ENCODE measurements around the gene ADGRG6.

Gene ADGRG6

DNA sequence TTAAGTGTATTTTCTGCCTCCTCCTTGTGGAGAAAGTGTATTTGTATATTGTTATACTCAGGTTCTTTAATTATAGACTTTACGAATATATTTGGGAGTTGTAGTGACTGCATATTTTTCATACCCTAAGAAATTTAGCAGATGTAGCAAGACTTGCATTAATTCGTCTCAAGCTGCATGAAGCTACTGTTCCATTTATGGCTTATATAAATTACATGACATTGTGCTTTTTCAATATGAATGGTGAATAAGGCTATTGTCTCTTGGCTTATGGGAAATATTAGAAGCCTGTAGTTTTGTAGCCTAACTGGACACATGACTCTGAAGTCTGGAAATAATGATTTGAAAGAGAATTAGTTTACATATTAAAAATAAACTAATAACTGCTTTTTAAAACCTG lies 2.4 kb downstream of the ADGRG6 start:
- DNase-seq (ENCODE audit: insufficient read length, low spot score) (no peak), FAIRE-seq (no peak)
- TF ChIP-seq, protein P1, sequence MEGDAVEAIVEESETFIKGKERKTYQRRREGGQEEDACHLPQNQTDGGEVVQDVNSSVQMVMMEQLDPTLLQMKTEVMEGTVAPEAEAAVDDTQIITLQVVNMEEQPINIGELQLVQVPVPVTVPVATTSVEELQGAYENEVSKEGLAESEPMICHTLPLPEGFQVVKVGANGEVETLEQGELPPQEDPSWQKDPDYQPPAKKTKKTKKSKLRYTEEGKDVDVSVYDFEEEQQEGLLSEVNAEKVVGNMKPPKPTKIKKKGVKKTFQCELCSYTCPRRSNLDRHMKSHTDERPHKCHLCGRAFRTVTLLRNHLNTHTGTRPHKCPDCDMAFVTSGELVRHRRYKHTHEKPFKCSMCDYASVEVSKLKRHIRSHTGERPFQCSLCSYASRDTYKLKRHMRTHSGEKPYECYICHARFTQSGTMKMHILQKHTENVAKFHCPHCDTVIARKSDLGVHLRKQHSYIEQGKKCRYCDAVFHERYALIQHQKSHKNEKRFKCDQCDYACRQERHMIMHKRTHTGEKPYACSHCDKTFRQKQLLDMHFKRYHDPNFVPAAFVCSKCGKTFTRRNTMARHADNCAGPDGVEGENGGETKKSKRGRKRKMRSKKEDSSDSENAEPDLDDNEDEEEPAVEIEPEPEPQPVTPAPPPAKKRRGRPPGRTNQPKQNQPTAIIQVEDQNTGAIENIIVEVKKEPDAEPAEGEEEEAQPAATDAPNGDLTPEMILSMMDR (IDR thresholded peaks at IDR 0.05; ENCODE audit: insufficient read depth, missing control alignments): no peak

DNA sequence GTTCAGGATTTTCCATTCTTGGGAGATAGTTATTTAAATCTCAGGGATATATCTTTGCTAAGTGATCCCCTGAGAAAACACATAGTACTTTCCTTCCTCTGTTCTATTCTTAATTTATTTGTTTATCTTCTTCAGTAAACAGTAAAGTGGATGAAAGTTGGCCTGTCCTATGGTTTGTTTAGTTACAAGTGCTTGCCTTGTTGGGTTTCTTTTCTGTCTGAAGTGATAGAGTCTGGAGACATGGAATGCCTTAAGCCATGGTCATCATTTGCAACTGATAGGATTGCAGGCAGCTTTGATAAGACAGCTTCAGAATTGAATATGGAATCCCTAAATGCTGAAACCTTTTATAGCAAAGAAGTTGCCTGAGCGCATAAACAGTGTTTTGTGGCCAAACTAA lies 4.9 kb downstream of the ADGRG6 start:
- DNase-seq (ENCODE audit: insufficient read length, low spot score): no peak
- TF ChIP-seq, protein P1 (IDR thresholded peaks at IDR 0.05; ENCODE audit: insufficient read depth, missing control alignments): no peak
- no peak for FAIRE-seq

DNA sequence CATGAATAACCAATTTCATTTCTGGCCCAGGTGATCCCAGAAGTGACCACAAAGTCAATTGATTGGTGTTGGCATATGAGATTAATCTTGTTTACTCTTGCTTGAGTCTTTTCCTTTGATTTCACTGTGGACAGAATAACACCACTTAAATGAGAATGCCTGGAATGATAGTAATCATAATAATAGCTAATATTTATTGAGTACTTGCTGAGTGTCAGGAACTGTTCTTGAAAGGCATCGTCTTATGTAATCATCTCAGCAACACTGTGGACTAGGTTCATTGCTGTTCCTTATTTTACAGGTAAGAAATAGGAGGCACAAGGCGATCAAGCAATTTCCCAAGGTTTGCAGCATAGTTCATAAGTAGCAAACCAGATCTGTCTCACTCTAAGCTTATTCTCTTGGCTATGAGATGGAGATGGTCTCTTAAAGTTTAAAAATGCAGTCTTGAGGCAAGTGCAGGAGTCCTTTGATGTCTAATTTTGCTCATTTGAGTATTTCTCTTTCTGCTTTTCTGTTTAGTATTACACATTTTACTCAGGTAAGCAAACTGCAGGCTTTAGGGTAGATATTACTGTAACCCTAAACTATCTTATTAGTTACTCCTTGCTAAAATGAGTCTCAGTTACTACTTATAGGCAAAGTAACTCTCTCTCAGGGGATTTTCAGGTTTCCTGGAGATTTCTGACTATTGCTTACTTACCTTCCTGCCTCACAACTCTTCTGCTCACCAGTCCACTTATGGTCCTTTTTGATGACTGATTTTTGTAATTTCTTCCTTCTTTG lies 6.3 kb downstream of the ADGRG6 start:
- TF ChIP-seq, protein P1 (IDR thresholded peaks at IDR 0.05; ENCODE audit: insufficient read depth, missing control alignments): no peak
- no peak for DNase-seq (ENCODE audit: insufficient read length, low spot score)
- FAIRE-seq: no peak

DNA sequence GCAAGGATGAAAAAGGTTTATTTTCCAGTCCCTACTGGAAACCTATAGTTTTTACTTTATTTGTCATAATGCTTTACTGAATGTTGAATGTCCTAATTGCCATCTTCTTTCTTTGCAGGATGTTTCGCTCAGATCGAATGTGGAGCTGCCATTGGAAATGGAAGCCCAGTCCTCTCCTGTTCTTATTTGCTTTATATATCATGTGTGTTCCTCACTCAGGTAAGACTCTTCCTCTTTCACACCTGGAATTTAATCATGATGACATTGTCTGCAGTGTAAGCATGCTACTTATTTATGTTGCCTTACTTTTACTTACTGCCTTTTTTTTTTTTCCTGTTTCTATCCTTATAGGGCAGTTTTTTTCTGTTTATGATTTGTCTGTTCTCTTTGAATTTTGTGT lies 7.6 kb downstream of the ADGRG6 start:
- TF ChIP-seq, protein P1 (IDR thresholded peaks at IDR 0.05; ENCODE audit: insufficient read depth, missing control alignments): no peak
- FAIRE-seq (no peak), DNase-seq (ENCODE audit: insufficient read length, low spot score) (no peak)

DNA sequence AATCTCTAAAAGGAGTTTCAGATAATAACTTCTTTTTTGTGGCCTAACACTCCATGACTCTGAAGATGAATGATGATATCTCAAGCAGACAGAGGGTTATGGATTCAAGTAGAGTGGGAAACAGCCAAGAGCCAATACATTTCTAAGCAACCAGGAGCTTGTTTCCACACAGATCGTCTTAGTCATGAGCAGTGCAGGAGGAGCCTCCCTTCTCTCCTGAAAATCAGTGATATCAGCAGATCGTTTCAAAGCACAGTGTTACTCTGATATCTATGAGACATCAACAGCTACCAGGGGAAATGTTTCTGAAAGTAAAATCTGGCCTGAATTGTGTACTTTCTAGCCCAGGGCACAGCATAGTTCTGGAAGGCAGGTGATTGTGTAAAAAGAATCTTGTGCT lies 11.5 kb downstream of the ADGRG6 start:
- no peak for FAIRE-seq
- no peak for DNase-seq (ENCODE audit: insufficient read length, low spot score)
- TF ChIP-seq, protein P1 (IDR thresholded peaks at IDR 0.05; ENCODE audit: insufficient read depth, missing control alignments): no peak

DNA sequence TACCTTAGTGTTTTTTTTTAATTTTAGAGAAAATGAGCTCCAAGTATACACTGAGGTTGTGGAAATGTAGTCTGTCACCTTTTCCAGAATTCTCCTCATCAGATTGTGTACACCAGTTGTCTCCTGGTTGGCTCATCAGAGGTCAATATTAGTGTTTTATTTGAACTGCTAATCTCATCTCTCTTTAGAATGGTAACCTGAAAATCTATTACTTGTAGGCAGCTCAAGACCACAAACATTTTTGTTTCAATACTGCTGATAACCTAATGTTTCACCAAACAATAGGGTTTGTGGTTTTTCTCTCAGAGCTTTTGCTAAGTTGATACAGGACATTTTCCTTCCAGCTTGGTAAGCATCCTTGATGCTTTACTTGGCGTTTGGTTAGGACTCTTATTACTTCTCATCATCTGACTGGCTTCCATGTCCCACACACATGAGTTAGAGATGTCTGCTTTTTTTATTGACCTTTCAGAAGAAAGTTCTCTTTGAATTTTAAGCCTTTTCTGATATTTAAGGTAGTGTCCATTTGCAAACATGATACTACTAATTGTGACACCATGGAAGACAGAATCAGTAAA lies 15.1 kb downstream of the ADGRG6 start:
- no peak for FAIRE-seq
- TF ChIP-seq, protein P1 (IDR thresholded peaks at IDR 0.05; ENCODE audit: insufficient read depth, missing control alignments): no peak
- DNase-seq (ENCODE audit: insufficient read length, low spot score): no peak

DNA sequence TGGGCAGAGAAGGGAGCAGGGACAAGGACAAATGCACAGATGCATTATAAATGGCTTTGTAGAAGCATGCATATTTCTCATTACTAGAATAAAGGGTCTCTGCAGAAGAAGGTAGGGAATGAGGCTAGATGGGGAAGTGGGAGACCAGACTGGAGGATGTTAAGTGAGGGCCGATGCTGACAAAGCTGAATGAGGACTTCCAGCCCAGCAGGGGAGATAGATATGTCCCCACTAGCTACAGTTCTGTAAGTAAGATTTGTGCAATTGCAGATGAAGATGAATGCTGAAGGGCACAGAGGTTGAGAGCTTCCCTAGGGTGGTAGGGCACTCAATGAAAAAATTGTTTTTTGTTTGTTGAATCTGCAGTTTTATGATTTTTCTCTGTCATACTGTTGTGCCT lies 16.9 kb downstream of the ADGRG6 start:
- TF ChIP-seq, protein P1 (IDR thresholded peaks at IDR 0.05; ENCODE audit: insufficient read depth, missing control alignments): no peak
- FAIRE-seq (no peak), DNase-seq (ENCODE audit: insufficient read length, low spot score) (no peak)

Data from D721Med (cell line).